SK-N-SH (cell line): ENCODE measurements around the gene CHRNG.

Experiments used
- CHD2 ChIP-seq: fragments of 150-350 bp; IDR thresholded peaks from 2 replicates; pipeline ENCODE4 v1.6.1; 2018; ENCODE audit warnings: low read length; ENCODE audit not compliant: partially characterized antibody
- CTCF ChIP-seq: fragments of 200-600 bp; sonication (generic); IDR thresholded peaks from 2 replicates; pipeline ENCODE4 v1.6.1; 2017; ENCODE audit warnings: antibody characterized with exemption, mild to moderate bottlenecking, moderate library complexity
- EP300 ChIP-seq, 2 experiments: IDR thresholded peaks; 2 replicates each; pipeline versions ENCODE4 v1.4.0 to v1.6.1; 2012; ENCODE audit warnings: borderline replicate concordance in 1 of 2, low read depth in 1 of 2, low read length in 1 of 2
- EZH2phosphoT487 ChIP-seq: fragments of 200-600 bp; sonication (generic); IDR thresholded peaks from 2 replicates; pipeline ENCODE4 v1.6.1; 2017; ENCODE audit warnings: low read depth, mixed run types, mild to moderate bottlenecking, antibody characterized with exemption, moderate library complexity, borderline replicate concordance
- GATA2 ChIP-seq: sonication (generic); formaldehyde crosslinking; IDR thresholded peaks from 2 replicates; pipeline ENCODE4 v1.5.0; 2020; ENCODE audit warnings: mild to moderate bottlenecking, missing genetic modification reagents
- MXI1 ChIP-seq: IDR thresholded peaks from 2 replicates; pipeline ENCODE4 v1.6.1; 2012; ENCODE audit warnings: mild to moderate bottlenecking, low read depth, low read length, improper control_type of control experiment
- NRF1 ChIP-seq: IDR thresholded peaks from 2 replicates; pipeline ENCODE4 v1.6.1; 2012; ENCODE audit warnings: low read depth, mild to moderate bottlenecking, low read length
- RFX5 ChIP-seq: IDR thresholded peaks from 2 replicates; pipeline ENCODE4 v1.6.1; 2012; ENCODE audit warnings: mild to moderate bottlenecking, improper control_type of control experiment, low read length
- SIN3A ChIP-seq: IDR thresholded peaks from 2 replicates; pipeline ENCODE4 v1.6.1; 2012; ENCODE audit warnings: low read depth, mild to moderate bottlenecking, low read length, moderate library complexity, borderline replicate concordance
- SMC3 ChIP-seq: IDR thresholded peaks from 2 replicates; pipeline ENCODE4 v1.6.1; 2012; ENCODE audit warnings: low read depth, low read length, improper control_type of control experiment
- USF1 ChIP-seq: IDR thresholded peaks from 2 replicates; pipeline ENCODE4 v1.4.0; 2012; ENCODE audit warnings: low read depth, borderline replicate concordance
- YY1 ChIP-seq: IDR thresholded peaks from 2 replicates; pipeline ENCODE4 v1.4.0; 2012; ENCODE audit warnings: low read depth, mild to moderate bottlenecking

GRCh38 chr2:232593982-232594381 lies 54.5 kb downstream of the CHRNG start:
- no peak for TF ChIP-seq GATA2
- TF ChIP-seq CTCF = no peak
- TF ChIP-seq EZH2phosphoT487 = no peak
- TF ChIP-seq YY1 = no peak
- TF ChIP-seq CHD2 = no peak
- no peak for TF ChIP-seq NRF1
- TF ChIP-seq RFX5 = no peak
- TF ChIP-seq MXI1 = no peak
- TF ChIP-seq SMC3 = no peak
- TF ChIP-seq USF1 = no peak
- TF ChIP-seq SIN3A = no peak
- TF ChIP-seq EP300 (IDR thresholded peaks at IDR 0.05; ENCODE audit: borderline replicate concordance in 1 of 2, low read depth in 1 of 2, low read length in 1 of 2) = no peak
